ENCODE data around the gene GRK1.

- no peak for TF ChIP-seq CTCF (IDR thresholded peaks at IDR 0.05; ENCODE audit: poor library complexity)
- no peak for TF ChIP-seq EZH2 (IDR thresholded peaks at IDR 0.05; ENCODE audit: borderline replicate concordance)
- TF ChIP-seq EZH2phosphoT487 (IDR thresholded peaks at IDR 0.05; ENCODE audit: low read depth, severe bottlenecking, unreplicated experiment), result no peak
Measured at GRCh38 chr13:113763254-113763653, 96.2 kb downstream of the GRK1 start.

All from hepatocyte (in vitro differentiated cells).